ENCODE data around the gene LRRC3B.

DNA sequence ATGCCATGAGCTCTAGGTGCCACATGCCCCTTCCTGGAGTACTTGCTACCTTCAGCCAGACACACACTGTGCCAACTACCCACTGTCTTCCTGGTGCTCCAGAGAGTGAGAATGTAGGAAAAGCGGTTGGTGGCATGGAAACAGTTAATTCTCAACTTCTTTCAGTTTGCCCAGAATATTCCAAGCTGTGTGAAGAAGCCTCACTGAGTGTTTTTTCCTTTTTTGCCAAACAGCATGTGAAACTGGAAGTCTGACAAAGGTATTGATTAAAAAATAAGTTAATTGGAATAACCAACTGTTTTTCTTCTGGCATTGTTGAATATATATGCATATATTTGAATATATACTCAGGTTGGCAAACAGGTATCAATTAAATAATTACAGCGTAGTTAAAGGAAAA is 52.8 kb downstream of the LRRC3B start:
- TF ChIP-seq EP300 (IDR thresholded peaks at IDR 0.05) (no peak), POLR2AphosphoS5 (IDR thresholded peaks at IDR 0.05) (no peak), CTCF (IDR thresholded peaks at IDR 0.05) (no peak), POLR2A (IDR thresholded peaks at IDR 0.05) (no peak)
